GM19193 (cell line): ENCODE measurements around the gene DPYD.

Experiments used
- POLR2A ChIP-seq: IDR thresholded peaks from 4 replicates; pipeline ENCODE4 v1.6.1; 2011; ENCODE audit not compliant: insufficient read depth, insufficient read length; ENCODE audit errors: extremely low read depth

DPYD gene

DNA sequence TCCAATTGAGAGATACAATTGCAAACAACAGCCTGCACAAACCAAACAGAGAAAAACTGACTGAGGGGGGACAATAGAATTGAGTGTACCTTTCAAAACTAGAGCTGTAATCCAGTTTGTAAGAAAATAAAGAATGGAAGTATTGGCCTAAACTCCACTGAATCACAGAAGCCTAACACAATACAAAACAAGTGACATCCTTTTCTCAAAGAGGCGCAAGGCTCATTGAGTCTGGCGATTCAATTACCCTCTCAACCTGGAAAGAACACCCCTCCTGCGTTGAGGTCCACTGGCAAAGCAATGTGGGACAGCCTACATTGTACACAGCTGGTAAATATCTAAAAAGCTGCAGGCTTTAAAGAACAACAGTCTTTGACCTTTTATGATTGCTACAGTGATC, 182.6 kb downstream of the DPYD start:
- no peak for TF ChIP-seq POLR2A

DNA sequence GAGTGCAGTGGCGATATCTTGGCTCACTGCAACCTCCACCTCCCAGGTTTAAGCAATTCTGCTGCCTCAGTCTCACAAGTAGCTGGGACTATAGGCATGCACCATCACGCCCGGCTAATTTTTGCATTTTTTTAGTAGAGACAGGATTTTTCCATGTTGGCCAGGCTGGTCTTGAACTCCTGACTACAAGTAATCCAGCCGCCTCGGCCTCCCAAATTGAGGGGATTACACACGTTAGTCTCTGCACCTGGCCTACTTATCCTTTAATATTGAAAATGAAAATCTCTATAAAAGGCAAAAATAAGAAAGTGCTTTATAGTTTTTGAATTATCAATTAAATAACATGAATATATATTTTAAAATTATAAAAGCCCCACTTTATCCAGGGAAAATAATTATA, 190.6 kb downstream of the DPYD start:
- no peak for TF ChIP-seq POLR2A

DNA sequence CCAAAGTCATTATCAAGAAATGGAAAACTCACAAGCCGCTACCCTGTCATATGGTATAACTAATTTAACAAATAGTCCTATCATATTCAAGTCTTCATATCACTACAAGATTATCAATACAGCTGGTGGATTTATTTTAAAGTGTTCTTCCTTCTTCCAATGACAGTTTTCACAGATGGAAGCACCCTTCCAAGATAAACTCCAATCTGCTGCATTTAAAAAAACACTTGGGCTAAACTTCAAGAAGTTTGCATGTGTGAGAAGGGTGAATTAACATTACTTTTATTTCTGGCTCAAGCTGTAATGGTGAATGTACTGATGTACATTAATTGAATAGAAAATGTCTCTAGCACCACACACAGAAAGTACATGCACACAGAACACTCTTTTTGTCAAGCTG, 192.4 kb downstream of the DPYD start:
- no peak for TF ChIP-seq POLR2A

- TF ChIP-seq POLR2A: no peak
Measured at GRCh38 chr1:97727029-97727428, 193.8 kb downstream of the DPYD start.

- no peak for TF ChIP-seq POLR2A
Measured at GRCh38 chr1:97726386-97726785, 194.4 kb downstream of the DPYD start.

- no peak for TF ChIP-seq POLR2A
Measured at GRCh38 chr1:97721221-97721620, 199.6 kb downstream of the DPYD start.

DNA sequence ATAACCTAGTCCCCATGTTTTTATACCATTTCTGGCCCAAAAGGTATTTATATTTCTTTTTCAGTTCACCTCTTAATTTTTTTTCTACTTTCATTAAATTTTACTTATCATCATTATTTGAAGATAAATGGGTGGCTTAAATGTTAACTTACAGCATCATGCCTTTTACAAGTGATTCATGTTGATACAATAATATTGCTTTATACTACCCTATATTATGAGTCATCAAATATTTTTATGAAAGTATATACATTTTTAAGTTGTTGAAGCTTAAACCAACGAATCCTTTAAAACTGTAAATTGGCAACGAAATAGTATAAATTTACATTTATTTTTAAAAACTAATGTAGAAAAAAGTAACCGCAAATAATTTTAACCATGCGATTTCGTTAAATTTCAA, 207.9 kb downstream of the DPYD start:
- no peak for TF ChIP-seq POLR2A

DNA sequence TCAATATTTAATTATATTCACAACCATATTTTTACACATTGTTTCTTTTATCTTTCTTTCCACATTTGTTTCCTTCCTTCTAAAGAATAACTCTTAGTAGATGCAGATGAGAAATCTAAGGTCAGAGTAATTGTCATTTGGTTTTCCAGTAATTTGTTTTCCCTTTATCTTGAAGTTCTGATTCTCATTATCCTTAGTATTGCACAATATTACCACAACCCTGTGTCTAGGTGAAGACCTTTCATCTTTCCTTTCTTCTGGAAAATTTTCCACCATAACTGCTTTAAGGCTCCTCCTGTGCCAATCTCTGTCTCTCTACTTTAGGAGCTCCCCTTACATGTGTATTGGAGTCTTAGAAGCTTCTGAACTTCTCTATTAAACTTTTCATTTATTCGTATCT, 209.0 kb downstream of the DPYD start:
- TF ChIP-seq POLR2A: no peak

- no peak for TF ChIP-seq POLR2A
Measured at GRCh38 chr1:97693601-97694000, 227.2 kb downstream of the DPYD start.

GRCh38 chr1:97691325-97691724, 229.5 kb downstream of the DPYD start:
- no peak for TF ChIP-seq POLR2A

GRCh38 chr1:97685360-97685759, 235.5 kb downstream of the DPYD start:
- no peak for TF ChIP-seq POLR2A

DNA sequence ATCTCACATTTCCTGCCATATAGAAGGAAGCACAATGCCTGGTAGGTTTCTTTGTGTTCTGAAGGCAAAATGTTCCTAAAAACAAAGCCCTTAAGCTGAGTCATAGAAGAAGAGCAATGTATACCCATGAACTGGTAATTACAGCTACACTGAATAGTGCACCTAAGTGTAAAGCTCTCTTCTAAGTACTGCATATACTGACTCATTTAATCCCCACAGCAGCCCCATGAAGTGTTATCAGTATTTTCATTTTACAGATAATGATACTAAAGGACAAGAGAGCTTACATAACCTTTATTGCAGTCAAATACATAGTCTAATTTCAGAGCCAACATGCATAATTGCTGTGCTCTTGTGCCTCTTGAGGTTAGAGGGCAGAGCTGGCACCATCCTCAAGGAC, 239.9 kb downstream of the DPYD start:
- TF ChIP-seq POLR2A: no peak

GRCh38 chr1:97680470-97680869, 240.4 kb downstream of the DPYD start:
- TF ChIP-seq POLR2A: no peak

GRCh38 chr1:97677702-97678101, 243.1 kb downstream of the DPYD start:
- no peak for TF ChIP-seq POLR2A

DNA sequence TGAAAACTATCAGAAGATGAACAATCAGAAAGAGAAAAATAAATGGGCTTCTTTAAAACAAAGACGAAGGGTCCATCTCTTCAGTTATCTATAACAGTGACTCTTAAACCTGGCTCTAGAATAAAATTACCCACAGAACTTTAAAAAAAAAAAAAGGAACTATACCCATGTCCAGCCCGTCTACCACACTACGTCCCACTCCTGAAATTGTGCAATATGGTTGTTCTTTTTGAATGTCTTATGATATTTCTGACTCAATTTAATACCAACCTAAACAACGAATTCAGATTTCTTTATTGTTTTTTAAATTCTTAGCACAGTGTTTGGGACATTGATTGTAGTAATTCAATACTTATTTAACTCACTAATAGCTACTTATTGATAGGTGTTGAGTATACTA, 246.3 kb downstream of the DPYD start:
- TF ChIP-seq POLR2A: no peak

- no peak for TF ChIP-seq POLR2A
Measured at GRCh38 chr1:97668945-97669344, 251.9 kb downstream of the DPYD start.

- TF ChIP-seq POLR2A: no peak
Measured at GRCh38 chr1:97660431-97661105, 260.3 kb downstream of the DPYD start.
